OCI-LY7 (cell line): ENCODE results near the gene CELF3. TPM values are rescaled to one million over a fixed set of nuclear protein-coding genes. Genes with fewer than 3 reads are reported as not detected.

Experiments used
- BruUV-seq: library from RNA; stranded (reverse); fragments of 400-500 nt; replicated peaks from 2 replicates; lab custom pipeline; 2021; lab: Mats Ljungman, UMichigan
- CTCF ChIA-PET: fragments of 300-600 bp; sonication (Branson Sonifier 250); formaldehyde crosslinking; loops from one replicate; lab custom pipeline; 2022; ENCODE audit warnings: antibody characterized with exemption; ENCODE audit not compliant: unreplicated experiment; lab: Charles Lee
- POLR2A ChIA-PET: fragments of 300-600 bp; sonication (Branson Sonifier 250); formaldehyde crosslinking; loops from one replicate; lab custom pipeline; 2022; ENCODE audit warnings: antibody characterized with exemption; lab: Charles Lee
- DNase-seq: peaks from one replicate; pipeline ENCODE4 v3.0.0-alpha.2; 2015; ENCODE audit warnings: low spot score
- H2AFZ ChIP-seq: fragments of 200-600 bp; sonication (generic), shearing (Covaris generic); 2 replicates; pipeline ENCODE4 v1.6.1; 2014; ENCODE audit warnings: mild to moderate bottlenecking, antibody characterized with exemption, low read length, moderate library complexity
- H3K27ac ChIP-seq: fragments of 200-600 bp; sonication (generic); 2 replicates; pipeline ENCODE4 v1.5.1; 2014; ENCODE audit warnings: mixed run types, low read depth, mild to moderate bottlenecking, moderate library complexity, low read length, inconsistent platforms; ENCODE audit not compliant: poor library complexity, severe bottlenecking
- H3K36me3 ChIP-seq: fragments of 200-600 bp; sonication (generic); 2 replicates; pipeline ENCODE4 v1.6.1; 2014; ENCODE audit warnings: mild to moderate bottlenecking, antibody characterized with exemption, low read length, moderate library complexity, mixed read lengths; ENCODE audit not compliant: insufficient read depth
- H3K4me1 ChIP-seq: fragments of 200-600 bp; sonication (generic); 2 replicates; pipeline ENCODE4 v1.5.1; 2014; ENCODE audit warnings: mild to moderate bottlenecking, low read length; ENCODE audit not compliant: insufficient read depth, poor library complexity, severe bottlenecking
- H3K4me2 ChIP-seq: fragments of 200-600 bp; sonication (generic); 2 replicates; pipeline ENCODE4 v1.6.1; 2014; ENCODE audit warnings: mild to moderate bottlenecking, low read length
- H3K4me3 ChIP-seq: fragments of 200-600 bp; sonication (generic); 2 replicates; pipeline ENCODE4 v1.5.1; 2014; ENCODE audit warnings: mild to moderate bottlenecking, low read depth, low read length; ENCODE audit not compliant: poor library complexity, severe bottlenecking
- H3K79me2 ChIP-seq: fragments of 200-600 bp; sonication (generic); 2 replicates; pipeline ENCODE4 v1.6.1; 2016; ENCODE audit warnings: low read depth, mild to moderate bottlenecking, low read length, moderate library complexity, mixed read lengths; ENCODE audit not compliant: insufficient read depth
- H3K9me2 ChIP-seq: fragments of 200-600 bp; sonication (generic); 2 replicates; pipeline ENCODE4 v1.6.1; 2016; ENCODE audit warnings: mild to moderate bottlenecking, low read length, mixed read lengths; ENCODE audit not compliant: insufficient read depth
- H3K9me3 ChIP-seq: fragments of 200-600 bp; sonication (generic); 2 replicates; pipeline ENCODE4 v1.6.1; 2014; ENCODE audit warnings: mild to moderate bottlenecking, mixed run types, low read length, mixed read lengths
- H4K20me1 ChIP-seq: fragments of 200-600 bp; sonication (generic); 2 replicates; pipeline ENCODE4 v1.6.1; 2014; ENCODE audit warnings: mild to moderate bottlenecking, antibody characterized with exemption, low read length, moderate library complexity, mixed read lengths; ENCODE audit not compliant: insufficient read depth
- EZH2phosphoT487 ChIP-seq: fragments of 200-600 bp; sonication (generic); IDR thresholded peaks from 2 replicates; pipeline ENCODE4 v1.6.1; 2018; ENCODE audit warnings: low read depth, borderline replicate concordance, mild to moderate bottlenecking, mixed run types, antibody characterized with exemption, low read length, moderate library complexity, mixed read lengths
- intact Hi-C: fragments of 100-400 bp; cut with micrococcal nuclease; formaldehyde crosslinking; loops from one replicate; pipeline ENCODE4 v1.10.0; 2022; ENCODE audit not compliant: unreplicated experiment
- total RNA-seq, 2 experiments: library from RNA; depleted of rRNA in 1 of 2; stranded (reverse); fragments of >200 nt in 1 of 2; shearing (Covaris generic) in 1 of 2; gene quantifications; 2 replicates each; pipeline ENCODE4 v1.2.3, GENCODE V29; 2014 to 2022
- TF ChIP-seq, protein P1 (sequence below): fragments of 200-600 bp; sonication (generic); conservative IDR thresholded peaks from 2 replicates; pipeline ENCODE4 v1.5.1; 2014; ENCODE audit warnings: mild to moderate bottlenecking, antibody characterized with exemption, low read length, moderate library complexity, mixed read lengths

Gene CELF3
- total RNA-seq, 2 experiments from 2014 or later, result not detected

- no peak overlapping the region for H3K4me2 ChIP-seq
- no peak overlapping the region for H3K4me3 ChIP-seq
- no peak for DNase-seq
- CTCF ChIA-PET, result no interaction called here
- intact Hi-C loops, result no loop called here
- TF ChIP-seq EZH2phosphoT487, result no peak
- TF ChIP-seq, protein P1, sequence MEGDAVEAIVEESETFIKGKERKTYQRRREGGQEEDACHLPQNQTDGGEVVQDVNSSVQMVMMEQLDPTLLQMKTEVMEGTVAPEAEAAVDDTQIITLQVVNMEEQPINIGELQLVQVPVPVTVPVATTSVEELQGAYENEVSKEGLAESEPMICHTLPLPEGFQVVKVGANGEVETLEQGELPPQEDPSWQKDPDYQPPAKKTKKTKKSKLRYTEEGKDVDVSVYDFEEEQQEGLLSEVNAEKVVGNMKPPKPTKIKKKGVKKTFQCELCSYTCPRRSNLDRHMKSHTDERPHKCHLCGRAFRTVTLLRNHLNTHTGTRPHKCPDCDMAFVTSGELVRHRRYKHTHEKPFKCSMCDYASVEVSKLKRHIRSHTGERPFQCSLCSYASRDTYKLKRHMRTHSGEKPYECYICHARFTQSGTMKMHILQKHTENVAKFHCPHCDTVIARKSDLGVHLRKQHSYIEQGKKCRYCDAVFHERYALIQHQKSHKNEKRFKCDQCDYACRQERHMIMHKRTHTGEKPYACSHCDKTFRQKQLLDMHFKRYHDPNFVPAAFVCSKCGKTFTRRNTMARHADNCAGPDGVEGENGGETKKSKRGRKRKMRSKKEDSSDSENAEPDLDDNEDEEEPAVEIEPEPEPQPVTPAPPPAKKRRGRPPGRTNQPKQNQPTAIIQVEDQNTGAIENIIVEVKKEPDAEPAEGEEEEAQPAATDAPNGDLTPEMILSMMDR, result no peak
- no TSS peak for BruUV-seq
- POLR2A ChIA-PET, result interaction anchor here (0.6 kb wide), 1 partner anchor 172 kb away, joined by 4 read pairs; no protein-coding TSS in a partner anchor
- no peaks in the 10 kb centered on the region for H4K20me1 ChIP-seq
- H3K36me3 ChIP-seq, result peaks cover 62% of the 10 kb centered on the region
- H3K79me2 ChIP-seq, result no peaks in the 10 kb centered on the region
- H3K9me3 ChIP-seq, result no peaks in the 10 kb centered on the region
- H3K9me2 ChIP-seq, result no peaks in the 10 kb centered on the region
- no peak overlapping the region for H2AFZ ChIP-seq
- H3K4me1 ChIP-seq, result no peaks in the 10 kb centered on the region
- H3K27ac ChIP-seq, result no peak overlapping the region
These were observed 54.9 kb downstream of the CELF3 start for GRCh38 chr1:151661751-151662150.

DNA sequence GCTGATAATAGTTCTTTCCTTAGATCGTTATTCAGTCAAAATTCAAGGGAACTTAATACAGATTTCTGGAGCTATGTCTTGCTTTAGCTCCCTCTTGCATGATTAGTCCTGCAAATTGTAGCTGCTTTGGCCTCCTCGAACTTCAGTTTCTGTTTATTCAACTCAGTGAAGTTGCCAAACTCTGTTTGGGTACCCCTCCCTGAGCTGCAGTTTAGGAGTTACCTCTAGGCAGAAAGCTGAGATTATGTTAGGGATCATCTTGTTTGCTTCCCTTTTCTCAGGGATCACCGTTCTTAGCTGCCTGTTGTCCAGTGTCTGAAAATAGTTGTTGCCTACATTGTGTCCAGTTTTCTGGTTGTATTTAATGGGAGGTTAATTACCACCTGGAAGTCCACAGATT lies 61.2 kb downstream of the CELF3 start:
- Histone ChIP-seq H3K27ac (no peak overlapping the region), H4K20me1 (no peaks in the 10 kb centered on the region), H3K36me3 (peaks cover 35% of the 10 kb centered on the region), H3K4me1 (no peaks in the 10 kb centered on the region), H3K9me2 (no peaks in the 10 kb centered on the region), H3K4me3 (no peak overlapping the region), H3K9me3 (no peaks in the 10 kb centered on the region), H3K4me2 (no peak overlapping the region), H3K79me2 (no peaks in the 10 kb centered on the region), H2AFZ (no peak overlapping the region)
- ChIA-PET CTCF (no interaction called here), POLR2A (interaction anchor here (0.5 to 1.4 kb wide), 6 partner anchors 13 to 597 kb away, joined by 3 to 5 read pairs (median 3); partner anchors contain the start of gene SNX27)
- no TSS peak for BruUV-seq
- intact Hi-C loops, result no loop called here
- no peak for DNase-seq
- TF ChIP-seq EZH2phosphoT487, result no peak
- TF ChIP-seq, protein P1, result no peak

- no TSS peak for BruUV-seq
- intact Hi-C loops, result no loop called here
- no peaks in the 10 kb centered on the region for H3K4me1 ChIP-seq
- no peaks in the 10 kb centered on the region for H4K20me1 ChIP-seq
- DNase-seq, result no peak
- TF ChIP-seq, protein P1, result no peak
- TF ChIP-seq EZH2phosphoT487, result no peak
- H2AFZ ChIP-seq, result no peak overlapping the region
- H3K27ac ChIP-seq, result no peak overlapping the region
- POLR2A ChIA-PET, result interaction anchor here (1.0 kb wide), 1 partner anchor 183 kb away, joined by 4 read pairs; no protein-coding TSS in a partner anchor
- H3K79me2 ChIP-seq, result no peaks in the 10 kb centered on the region
- no peak overlapping the region for H3K4me2 ChIP-seq
- no peak overlapping the region for H3K4me3 ChIP-seq
- no peaks in the 10 kb centered on the region for H3K9me2 ChIP-seq
- no peaks in the 10 kb centered on the region; the same call in 1 of the 2 replicates for H3K9me3 ChIP-seq
- H3K36me3 ChIP-seq, result peaks cover 31% of the 10 kb centered on the region
- CTCF ChIA-PET, result no interaction called here
These were observed 63.2 kb downstream of the CELF3 start for GRCh38 chr1:151653397-151653796.
